C4-2B (cell line): ENCODE measurements around the gene SORCS2.

ENCODE experiments used
- CTCF ChIP-seq: fragments of 450-650 bp; conservative IDR thresholded peaks from 2 replicates; pipeline ENCODE4 v1.5.1; 2017; ENCODE audit warnings: mild to moderate bottlenecking
- ZFX ChIP-seq: fragments of 450-650 bp; IDR thresholded peaks from 2 replicates; pipeline ENCODE4 v1.6.1; 2017

GRCh38 chr4:7293703-7294102 is 101.4 kb downstream of the SORCS2 start:
- no peak for TF ChIP-seq CTCF
- TF ChIP-seq ZFX = no peak
